HS-27A (cell line): ENCODE results near the gene SETBP1.

ENCODE experiments used
- DNase-seq: peaks from one replicate; pipeline ENCODE4 v3.0.0-alpha.2; 2012; ENCODE audit warnings: low read depth, missing footprints

The SETBP1 gene

DNA sequence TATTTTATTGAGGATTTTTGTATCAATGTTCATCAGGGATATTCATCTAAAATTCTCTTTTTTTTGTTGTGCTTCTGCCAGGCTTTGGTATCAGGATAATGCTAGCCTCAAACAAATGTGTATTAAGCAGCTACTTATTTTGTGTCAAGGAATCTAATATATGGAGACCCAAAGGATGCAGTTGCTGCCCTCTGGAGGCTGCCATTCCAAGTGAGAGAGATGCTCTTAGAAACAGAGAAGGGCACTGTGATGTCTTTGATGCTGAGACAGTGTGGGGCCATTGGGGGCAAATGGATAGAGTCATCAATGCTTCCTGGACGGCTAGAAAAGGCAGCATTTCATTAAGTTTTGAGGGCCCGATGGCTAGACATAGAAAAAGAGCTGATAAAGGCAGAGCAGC lies 292.6 kb downstream of the SETBP1 start:
- DNase-seq = no peak

DNA sequence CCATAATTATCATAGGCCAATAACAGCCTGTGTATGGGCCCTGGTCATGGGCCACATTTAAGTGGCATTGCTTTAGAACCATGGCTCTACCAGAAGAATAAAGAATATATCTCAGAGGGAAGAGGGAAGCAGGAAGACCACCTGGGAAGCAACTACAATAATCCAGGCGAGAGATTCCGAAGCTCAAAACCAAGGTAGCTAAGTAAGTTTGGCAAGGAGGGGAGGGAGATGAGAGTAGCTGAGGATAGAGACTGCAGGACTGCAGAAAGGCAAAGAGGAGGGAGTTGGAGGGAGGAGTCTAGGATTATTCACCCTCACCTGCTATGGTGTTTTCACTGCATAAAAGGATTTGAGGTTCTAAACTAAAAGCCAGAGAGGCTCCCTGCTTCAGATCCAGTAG lies 293.5 kb downstream of the SETBP1 start:
- DNase-seq = no peak

DNA sequence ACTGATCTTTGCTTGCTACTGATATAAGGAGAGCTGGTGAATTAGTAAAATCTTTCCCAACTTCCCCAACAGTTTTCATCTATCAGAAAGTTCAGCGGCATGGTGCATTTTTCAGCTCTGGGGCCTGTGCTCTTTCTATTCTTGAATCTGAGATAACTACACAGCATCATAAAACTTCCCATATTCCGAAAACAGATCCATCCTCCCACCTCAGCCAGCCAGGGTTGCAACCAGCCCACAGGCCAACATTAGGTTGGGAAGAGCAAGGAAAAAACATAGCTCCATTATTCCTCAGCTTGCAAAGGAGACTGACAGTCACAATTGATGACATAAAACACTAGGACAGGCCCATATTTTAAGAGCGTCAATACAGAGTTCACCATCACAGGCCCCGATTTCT lies 297.2 kb downstream of the SETBP1 start:
- DNase-seq = no peak

DNA sequence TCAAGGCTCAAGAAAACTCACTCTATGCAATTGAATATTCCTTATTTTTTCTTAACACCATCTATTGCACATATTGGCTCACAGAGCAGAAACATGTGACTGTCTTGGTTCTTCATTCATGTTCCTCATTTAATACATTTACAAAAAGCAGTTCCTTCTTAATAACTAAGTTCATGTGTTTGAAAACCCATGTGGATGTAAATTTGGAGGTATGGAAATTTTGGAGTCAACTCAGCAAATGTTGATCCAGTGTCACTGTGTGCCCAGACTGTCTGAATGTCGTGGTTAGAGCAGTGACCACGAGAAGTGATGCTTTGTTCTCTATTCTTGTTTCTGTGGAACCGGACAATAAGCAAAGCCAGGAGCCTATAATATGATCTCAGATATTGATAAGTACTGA lies 299.1 kb downstream of the SETBP1 start:
- DNase-seq = no peak

DNA sequence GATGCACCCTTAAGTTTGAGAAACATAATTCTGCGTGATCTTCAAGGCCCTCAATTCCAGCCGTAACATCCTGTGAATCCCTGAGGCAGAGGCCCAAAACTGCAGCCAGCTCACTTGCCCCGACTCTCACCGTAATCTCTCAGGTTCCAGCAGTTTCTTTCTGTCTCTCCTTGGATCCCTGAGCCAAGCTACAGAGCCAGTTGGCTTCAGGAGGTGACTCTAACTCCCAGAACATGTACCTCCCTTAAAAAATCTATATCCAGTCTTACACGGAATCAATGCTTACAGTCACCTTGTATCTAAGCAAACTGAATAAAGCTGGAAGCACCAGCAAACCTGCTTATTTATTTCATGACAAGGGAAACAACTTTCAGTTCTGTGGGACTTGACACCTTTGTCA lies 300.4 kb downstream of the SETBP1 start:
- no peak for DNase-seq

DNA sequence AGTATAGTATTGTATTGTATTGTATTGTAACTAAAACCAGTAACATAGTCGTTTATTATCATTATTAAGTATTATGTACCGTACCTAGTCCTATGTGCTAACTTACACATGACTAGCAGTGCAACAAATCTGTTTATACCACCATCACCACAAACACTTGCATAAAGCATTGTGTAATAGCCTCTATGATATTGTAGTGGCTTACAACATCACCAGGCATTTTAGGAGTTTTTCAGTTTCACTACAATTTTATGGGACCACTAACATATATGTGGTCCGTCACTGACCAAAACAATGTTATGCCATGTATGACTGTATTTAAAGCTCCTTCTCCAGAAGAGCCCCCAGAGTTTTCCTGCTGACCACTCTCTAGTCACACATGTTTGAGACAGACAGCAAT lies 306.2 kb downstream of the SETBP1 start:
- no peak for DNase-seq

DNA sequence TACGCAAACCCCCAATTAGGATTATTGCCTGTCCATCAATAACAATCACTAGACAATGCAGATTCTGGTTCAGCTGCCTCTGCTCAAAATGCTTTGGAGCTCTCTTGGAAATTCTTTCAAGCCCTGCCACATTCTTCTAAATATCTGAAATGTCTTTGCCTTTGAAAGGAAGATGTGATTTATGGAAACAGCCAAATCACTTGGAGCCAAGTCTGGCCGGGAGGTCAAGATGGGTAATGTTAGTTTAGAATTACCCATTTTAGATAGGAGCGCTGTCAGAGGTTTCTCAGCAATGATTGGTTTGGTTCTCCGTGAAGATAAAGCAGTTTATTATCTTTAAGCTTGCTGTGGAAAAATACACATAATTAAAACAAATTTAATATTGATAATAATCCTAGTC lies 306.7 kb downstream of the SETBP1 start:
- no peak for DNase-seq

DNA sequence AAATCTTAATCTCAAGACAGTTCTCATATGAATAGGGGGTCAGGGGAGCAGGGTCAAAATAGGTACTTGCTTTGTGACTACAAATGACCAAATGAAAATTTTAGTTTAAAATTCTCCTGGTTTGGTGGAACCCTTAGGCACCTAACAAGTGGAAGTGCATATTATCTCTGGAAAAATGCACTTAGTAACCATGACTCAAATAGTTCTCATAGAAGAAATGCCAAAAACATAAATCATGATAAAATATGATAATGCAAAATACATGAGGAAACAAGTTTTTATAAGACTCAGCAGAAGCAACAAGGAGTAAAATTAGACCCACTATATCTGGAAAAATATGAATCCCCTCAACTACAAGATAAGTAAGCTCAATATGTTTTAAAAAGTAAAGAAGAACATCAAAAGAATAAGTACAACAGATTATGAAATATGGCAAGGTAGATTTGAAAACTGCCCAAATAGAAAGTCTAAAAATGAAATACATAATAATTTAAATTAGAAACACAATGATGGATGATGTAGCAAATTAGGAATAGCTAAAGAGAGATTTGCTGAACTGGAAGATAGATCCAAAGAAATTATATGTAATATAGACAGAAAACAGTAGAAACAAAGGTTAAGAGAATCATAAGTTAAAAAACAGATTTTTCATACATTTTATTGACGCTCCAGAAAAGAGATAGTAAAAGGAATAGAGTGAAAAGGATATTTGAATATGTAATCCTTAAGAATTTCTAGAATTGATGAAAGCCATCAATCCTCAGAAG lies 308.3 kb downstream of the SETBP1 start:
- peak; percentile 15 for DNase-seq

DNA sequence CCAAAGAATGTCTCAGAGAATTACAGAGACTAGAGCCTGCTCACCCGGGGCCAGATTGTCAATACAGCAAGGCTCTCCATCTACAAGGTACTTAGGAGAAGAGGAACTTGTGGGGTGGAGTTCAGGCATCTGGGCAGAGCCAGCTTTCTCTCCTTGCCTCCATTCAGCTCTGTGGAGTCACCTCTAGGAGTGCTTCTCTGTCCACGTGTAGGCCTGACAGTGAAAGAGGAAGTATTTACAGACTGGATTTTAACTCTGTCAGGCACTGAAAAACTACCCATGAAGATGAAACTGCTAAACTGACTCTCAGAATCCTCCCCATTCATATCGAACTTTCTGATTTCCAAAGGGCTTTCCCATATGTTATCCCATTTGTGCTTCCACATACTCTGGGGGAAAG lies 315.6 kb downstream of the SETBP1 start:
- no peak for DNase-seq

DNA sequence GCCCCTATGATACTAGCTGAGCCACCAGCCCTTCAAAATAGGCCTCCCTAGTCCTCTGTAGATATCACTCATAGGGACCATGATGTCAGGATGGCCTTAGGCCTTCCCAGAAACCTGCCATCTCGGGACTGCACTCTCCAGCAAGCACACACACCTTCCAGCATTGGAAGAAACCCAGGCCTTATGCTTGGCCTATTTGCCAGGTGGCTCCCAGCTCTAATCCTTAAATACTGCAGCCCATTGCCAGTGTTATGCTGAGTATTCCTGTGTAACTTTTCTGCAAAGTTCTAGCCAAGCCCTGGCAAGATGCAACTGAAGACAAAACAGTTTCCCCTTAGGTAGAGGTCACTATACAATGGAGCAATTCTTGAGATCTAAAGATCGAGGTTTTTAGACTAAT lies 316.5 kb downstream of the SETBP1 start:
- no peak for DNase-seq

DNA sequence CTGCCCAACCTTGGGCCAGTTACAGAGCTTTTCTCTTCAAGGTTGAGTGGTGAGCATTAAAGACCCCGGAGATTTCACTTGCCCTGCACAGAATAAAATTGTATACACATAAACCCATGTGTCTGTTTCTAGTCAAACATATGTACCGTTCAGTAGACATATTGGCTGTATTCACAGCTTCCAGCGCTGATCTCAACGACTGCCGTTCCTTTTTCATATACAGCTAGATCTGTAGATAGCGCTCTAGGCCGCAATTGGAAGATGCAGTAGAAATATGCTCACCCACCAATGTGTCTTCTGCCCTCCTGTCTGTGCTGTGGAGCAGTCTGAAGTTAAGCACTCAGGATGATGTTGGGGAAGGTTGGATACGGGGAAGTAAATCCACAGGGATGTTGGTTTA lies 317.7 kb downstream of the SETBP1 start:
- DNase-seq = no peak

DNA sequence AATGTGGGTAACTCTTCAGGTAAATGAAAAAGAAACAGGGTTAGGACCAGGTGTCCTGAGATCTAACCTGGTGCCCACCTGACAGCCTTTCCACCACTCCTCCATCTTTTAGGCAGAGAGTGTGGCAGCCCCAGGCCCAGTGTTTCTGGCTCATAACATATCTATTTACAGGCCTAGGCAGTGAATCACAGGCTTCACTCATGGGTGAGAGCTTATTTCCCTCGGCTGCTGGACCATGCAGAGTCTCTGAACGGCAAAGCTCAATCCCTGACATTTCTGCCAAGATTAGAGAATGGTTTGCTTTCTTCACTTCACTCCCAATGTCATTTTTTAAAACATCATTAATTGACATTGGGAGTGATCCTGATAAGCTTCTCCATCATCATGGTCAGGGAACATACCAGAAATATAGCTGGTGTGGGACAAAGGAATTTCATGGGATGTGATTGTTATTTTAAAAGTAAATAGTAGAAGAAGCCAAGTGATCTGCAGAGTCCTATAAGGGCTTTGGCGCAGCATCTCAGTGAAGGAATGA lies 323.9 kb downstream of the SETBP1 start:
- DNase-seq = no peak

DNA sequence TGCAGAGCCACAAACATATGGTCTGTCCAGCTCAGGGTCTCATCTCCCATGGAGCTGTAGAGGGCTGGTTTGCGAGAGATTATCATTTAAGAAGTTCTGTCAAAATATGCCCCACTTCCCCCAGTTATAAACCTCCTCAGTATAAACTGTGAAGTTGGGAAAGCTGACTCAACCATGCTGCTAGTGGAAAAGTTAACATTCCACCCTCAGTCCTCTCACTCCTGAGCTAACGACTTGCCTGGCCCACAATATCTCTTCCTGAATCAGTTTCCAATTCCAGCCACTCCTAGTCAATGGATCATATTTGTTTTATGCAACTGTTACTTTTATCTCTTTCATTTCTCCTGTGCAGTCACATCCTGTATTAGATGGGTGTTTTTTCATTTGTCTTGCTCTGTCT lies 326.2 kb downstream of the SETBP1 start:
- DNase-seq = no peak

DNA sequence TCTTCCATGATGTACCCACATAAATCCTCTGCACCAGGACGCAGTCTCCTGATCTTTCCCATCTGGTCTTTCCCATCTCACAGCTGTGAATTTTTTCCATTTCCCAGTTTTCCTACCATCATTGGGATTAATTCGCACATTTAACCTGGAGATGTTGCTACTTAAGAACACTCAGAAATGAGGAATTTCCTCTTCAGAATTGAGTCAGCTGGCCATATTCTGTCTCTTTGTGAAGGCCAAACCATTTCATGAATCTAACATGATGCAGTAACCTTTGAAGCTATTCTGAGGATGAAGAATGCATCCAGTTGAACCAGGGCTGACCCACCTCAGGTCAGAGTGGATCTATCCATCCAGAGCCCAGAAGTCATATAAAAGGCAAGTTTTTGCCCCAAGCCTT lies 326.8 kb downstream of the SETBP1 start:
- DNase-seq = no peak

DNA sequence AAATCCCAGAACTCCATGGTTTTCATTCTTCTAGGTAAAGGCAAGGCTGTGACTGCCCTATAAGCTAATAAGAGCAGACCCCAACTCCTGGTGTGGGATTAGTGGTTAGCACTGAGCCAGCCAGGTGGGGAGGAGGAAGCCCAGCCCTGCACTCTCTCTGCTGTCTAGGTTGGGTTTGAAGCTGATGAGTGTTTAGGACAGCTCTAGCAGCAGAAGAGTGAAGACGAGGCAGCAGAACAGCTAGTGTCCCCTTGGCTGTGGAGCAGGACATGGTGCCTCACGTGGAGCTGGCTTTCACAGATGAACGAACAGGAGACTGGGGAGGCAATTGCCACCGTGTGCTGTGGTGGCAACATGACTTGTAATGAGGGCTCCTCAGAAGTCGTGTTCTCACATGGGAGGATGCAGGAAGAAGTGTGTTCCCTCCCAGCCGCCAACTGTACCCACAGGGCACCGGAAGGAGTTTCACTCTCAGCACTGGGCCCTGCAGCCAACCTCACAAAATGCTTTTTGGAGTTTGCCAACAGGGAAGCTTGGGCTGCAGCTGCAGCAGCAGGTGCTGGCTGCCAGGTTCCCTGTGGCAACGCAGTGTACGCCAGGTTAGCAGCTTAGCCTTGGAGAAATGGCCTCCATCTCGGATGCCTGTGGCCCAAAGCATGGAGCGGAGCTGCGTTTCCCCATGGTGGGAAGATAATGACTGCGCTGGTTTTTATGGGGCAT lies 328.2 kb downstream of the SETBP1 start:
- DNase-seq = no peak

DNA sequence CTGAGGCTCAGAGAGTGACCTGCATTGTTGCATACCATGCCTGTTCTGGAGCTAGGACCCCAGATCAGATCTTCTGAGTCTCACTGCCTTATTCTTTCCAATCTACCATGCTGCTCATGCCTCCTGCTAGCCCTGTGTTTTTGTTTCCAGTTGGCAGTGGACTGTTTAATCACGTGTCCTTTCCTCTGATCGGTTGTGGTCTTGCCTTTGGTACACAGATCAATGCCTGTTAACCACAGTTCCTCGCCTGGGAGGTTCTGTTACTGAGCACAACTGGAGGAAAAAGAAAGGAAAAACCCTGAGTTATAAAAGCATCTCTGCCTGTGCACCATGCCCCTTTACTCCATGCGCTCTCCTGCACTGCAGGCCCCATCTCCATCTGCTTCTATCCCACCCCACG lies 329.1 kb downstream of the SETBP1 start:
- DNase-seq = no peak

DNA sequence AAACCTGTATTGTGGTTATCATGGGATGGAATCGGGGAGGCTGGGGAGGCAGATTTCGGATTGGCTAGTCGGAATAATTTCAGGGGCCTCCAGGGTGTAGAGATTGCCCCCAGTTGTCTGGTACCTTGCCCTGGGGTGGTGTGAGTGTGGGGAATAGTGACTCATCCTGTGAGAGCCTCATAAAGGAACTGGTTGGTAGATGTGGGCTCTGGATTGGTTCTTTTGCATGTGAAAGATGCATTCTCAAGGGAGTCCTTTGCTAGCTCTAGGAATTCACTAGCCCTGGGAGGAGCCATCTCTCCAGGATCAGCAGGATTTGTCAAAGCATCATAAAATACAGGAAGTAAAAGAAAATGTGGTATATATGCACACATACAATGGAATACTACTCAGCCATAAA lies 331.6 kb downstream of the SETBP1 start:
- DNase-seq = no peak

DNA sequence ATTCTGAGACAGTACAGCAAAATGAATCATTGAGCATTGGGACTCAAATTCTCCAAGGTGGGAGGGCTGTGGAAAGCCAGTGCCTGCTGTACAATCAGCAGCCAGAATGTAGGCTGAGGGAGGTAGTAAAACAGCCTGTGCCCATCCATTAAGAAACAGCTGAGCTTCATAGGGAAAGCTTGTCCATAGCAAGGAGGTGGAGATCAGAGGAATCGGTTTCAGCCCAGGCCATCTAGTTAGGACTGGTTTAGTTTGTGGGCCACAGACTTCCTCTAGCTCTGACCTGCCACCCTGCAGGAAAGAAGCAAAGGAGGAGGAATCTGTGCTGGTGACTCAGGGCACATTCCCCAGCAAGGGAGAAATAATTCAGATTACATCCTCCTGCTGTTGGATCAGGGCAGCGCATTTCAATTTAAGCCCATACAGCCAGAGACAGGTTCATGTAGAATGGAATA lies 333.4 kb downstream of the SETBP1 start:
- peak; percentile 67 for DNase-seq

DNA sequence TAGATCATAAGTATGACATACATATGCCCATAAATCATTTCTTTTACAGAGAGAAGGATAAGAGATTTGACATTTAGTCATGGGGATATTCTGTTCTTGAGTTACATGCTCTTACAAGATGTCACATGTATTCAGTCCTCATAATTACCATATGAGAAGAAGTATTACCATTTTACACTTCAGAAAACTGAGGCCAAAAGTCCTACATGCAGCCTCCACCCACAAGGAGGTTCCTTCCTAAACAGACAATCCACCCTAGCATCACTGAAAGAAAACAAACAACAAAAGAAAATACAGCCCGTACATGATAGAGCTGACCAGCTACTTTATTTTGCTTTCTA lies 335.1 kb downstream of the SETBP1 start:
- no peak for DNase-seq

DNA sequence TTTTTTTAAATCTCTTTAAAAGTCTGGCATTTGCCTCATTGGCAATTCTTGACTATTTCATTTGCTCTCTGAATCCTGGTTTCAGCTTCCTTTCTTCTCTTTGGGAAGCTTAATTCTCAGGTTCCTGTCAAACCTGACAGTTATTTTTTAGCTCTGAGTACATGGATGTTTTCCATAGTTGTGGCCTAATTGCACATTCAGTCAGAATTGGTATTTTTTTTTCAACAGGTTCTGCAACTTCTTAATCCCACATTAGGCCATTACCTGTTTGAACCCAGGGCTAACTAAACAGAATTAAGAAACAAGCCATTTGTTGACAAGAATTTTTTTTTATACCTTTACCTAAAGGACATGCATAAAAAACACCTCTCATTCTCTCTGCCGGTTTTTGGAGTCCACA lies 338.8 kb downstream of the SETBP1 start:
- DNase-seq = no peak

DNA sequence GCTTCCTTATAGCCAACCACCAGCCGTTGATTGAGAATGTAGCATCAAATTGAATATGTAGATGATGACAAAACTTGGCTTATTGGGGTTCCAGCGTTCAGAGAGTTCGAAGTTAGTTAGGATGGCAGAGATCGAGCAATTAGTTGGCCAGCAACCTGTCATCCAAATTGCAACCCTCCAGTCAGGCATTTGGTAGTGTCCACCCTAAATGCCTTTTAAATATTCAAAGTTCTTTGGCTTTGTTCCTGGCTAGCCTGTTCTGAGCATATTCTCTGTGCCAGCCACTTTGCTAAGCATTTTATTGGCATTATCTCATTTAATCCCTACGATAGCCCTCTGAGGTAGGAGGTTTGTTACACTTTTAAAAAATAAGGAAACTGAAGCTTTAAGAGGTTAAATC lies 342.8 kb downstream of the SETBP1 start:
- no peak for DNase-seq

DNA sequence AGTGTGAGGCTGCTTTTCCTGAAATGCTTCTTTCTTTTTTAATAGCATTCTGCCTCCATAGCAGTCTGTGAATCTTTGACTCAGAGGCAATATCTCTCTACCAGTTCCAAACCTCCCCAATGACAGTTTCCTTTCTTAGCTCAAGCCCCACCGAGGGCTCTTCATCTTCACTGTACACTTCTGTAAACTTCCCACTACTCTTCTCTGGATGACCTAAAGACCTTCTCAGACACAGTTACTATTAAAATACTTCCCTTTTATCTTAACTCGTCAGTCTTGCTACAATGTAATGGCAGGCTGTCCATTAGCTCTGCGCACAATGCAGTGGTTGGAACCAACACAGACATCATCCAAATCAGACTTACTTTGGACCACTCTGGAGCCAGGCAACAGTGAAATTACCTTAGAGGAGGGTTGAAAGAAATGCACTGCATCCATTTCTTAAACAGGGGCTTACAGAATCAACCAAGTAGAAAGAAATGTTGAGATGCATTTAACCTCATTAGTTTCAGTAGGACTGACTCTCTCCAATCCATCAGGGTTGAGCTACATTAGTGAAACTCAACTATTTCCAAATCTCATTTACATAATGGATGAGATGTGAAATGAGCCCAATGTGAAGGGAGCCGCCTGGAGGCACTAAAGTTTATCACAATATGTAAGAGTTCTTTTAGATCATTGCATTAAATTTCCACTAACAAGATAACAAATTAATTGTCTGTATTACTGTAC lies 343.8 kb downstream of the SETBP1 start:
- DNase-seq = no peak

DNA sequence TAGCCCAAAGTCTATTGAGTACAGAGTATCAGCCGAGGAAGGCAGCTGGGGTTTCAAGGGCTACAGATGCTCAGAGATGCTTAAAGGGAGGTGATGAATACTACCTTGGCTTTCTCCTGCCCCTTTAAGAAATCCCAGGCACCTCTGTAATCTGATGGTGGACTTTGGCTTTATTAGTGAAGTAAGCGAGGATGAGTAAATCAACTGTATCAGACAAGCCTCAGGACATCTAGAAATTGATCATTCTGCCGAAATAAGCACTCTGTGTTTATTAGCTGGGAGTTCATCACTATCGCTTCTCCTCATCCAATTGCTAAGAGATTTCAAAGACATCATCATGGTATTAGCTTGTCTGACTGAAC lies 344.4 kb downstream of the SETBP1 start:
- DNase-seq = no peak
